HepG2 (cell line): ENCODE measurements around the gene RNLS. TPM values are rescaled to one million over a fixed set of nuclear protein-coding genes. Genes with fewer than 3 reads are reported as not detected.

Experiments used
- ATAC-seq: fragments of 200-7000 bp; cut with Tn5 transposase; 3 replicates; pipeline ENCODE4 v1.9.1; 2020; ENCODE audit warnings: mild to moderate bottlenecking, moderate library complexity
- BruUV-seq: library from RNA; stranded (reverse); fragments of 400-500 nt; replicated peaks from 2 replicates; lab custom pipeline; 2021; lab: Mats Ljungman, UMichigan
- CTCF ChIA-PET: fragments of 300-600 bp; formaldehyde crosslinking; extraction: SDS; loops from one replicate; lab custom pipeline; 2021; ENCODE audit warnings: low total read pairs, inconsistent platforms, low intra/inter-chr PET ratio; lab: Yijun Ruan, JAX
- POLR2A ChIA-PET: fragments of 350-600 bp; sonication (Branson Sonifier 250); formaldehyde crosslinking; loops from one replicate; lab custom pipeline; 2020; ENCODE audit warnings: antibody characterized with exemption, inconsistent platforms; lab: Yijun Ruan, JAX
- DNase-seq: peaks from one replicate; pipeline ENCODE4 v3.0.0-alpha.2; 2015; ENCODE audit warnings: low spot score
- FAIRE-seq: peaks from 3 replicates; lab custom pipeline; 2011; peaks lifted over from hg19 to GRCh38; lab: Jason Lieb, UNC
- H2AFZ ChIP-seq: one replicate; pipeline ENCODE4 v1.6.1; 2011; ENCODE audit warnings: low read length, inconsistent platforms
- H3K27ac ChIP-seq: fragments of 300-600 bp; 3 replicates; pipeline ENCODE4 v1.8.0; 2011; ENCODE audit warnings: mixed run types, mild to moderate bottlenecking, mixed read lengths, low read length, inconsistent platforms; ENCODE audit not compliant: insufficient read depth; ENCODE audit errors: extremely low read length
- H3K27me3 ChIP-seq, 2 experiments: fragments of 200-600 bp in 1 of 2; 2 replicates in 1 of 2; 3 replicates in 1 of 2; pipeline versions ENCODE4 v1.6.0 to v1.8.0; 2011; ENCODE audit warnings: low read length in 2 of 2, mild to moderate bottlenecking in 2 of 2, moderate library complexity in 2 of 2, inconsistent platforms in 1 of 2; ENCODE audit not compliant: insufficient read depth in 2 of 2, control insufficient read depth in 1 of 2
- H3K36me3 ChIP-seq, 2 experiments: fragments of 200-600 bp in 1 of 2; replicated peaks in 1 of 2; 2 replicates in 1 of 2; 3 replicates in 1 of 2; pipeline versions ENCODE4 v1.5.1 to v1.8.0; 2011; ENCODE audit warnings: low read length in 2 of 2, inconsistent platforms in 1 of 2; ENCODE audit not compliant: insufficient read depth in 2 of 2, control insufficient read depth in 1 of 2
- H3K4me1 ChIP-seq: 2 replicates; pipeline ENCODE4 v1.5.1; 2012; ENCODE audit warnings: low read length, inconsistent platforms; ENCODE audit not compliant: insufficient read depth
- H3K4me2 ChIP-seq: 2 replicates; pipeline ENCODE4 v1.6.0; 2011; ENCODE audit warnings: low read depth, low read length, inconsistent platforms
- H3K4me3 ChIP-seq, 3 experiments: fragments of 200-600 bp in 1 of 3; sonication (generic), shearing (Covaris generic) in 1 of 3; replicated peaks in 1 of 3; 2 replicates each; pipeline ENCODE4 v1.5.1; 2011 to 2016; ENCODE audit warnings: low read length in 3 of 3, inconsistent platforms in 2 of 3, low read depth in 2 of 3, mild to moderate bottlenecking in 2 of 3, control low read depth in 1 of 3, mixed read lengths in 1 of 3; ENCODE audit not compliant: insufficient read depth in 1 of 3
- H3K79me2 ChIP-seq: one replicate; pipeline ENCODE4 v1.6.1; 2011; ENCODE audit warnings: low read length, inconsistent platforms; ENCODE audit not compliant: insufficient read depth
- H3K9ac ChIP-seq: 2 replicates; pipeline ENCODE4 v1.6.0; 2011; ENCODE audit warnings: mild to moderate bottlenecking, low read depth, low read length, inconsistent platforms; ENCODE audit not compliant: insufficient read depth
- H3K9me3 ChIP-seq: 2 replicates; pipeline ENCODE4 v1.5.1; 2012; ENCODE audit warnings: mild to moderate bottlenecking, low read length
- H4K20me1 ChIP-seq: 2 replicates; pipeline ENCODE4 v1.6.0; 2011; ENCODE audit warnings: inconsistent platforms, mild to moderate bottlenecking, low read length, moderate library complexity; ENCODE audit not compliant: insufficient read depth
- ARID4A ChIP-seq: sonication (generic); formaldehyde crosslinking; IDR thresholded peaks from 2 replicates; pipeline ENCODE4 v1.5.0; 2020; ENCODE audit warnings: mild to moderate bottlenecking, missing genetic modification reagents, borderline replicate concordance
- CBX2 ChIP-seq, 2 experiments: fragments of 200-600 bp in 1 of 2; sonication (generic); formaldehyde crosslinking in 1 of 2; IDR thresholded peaks; 2 replicates each; pipeline versions ENCODE4 v1.7.0 to v1.8.1; 2018 to 2022; ENCODE audit warnings: low read depth in 2 of 2, low read length in 1 of 2, mild to moderate bottlenecking in 1 of 2, missing genetic modification reagents in 1 of 2
- CENPT ChIP-seq: sonication (generic); formaldehyde crosslinking; IDR thresholded peaks from 2 replicates; pipeline ENCODE4 v1.8.0; 2022; ENCODE audit warnings: low read depth, mild to moderate bottlenecking, moderate library complexity, missing genetic modification reagents
- PHF21A ChIP-seq: sonication (generic); formaldehyde crosslinking; IDR thresholded peaks from 2 replicates; pipeline ENCODE4 v1.5.0; 2020; ENCODE audit warnings: mild to moderate bottlenecking, missing genetic modification reagents
- PRMT3 ChIP-seq: sonication (generic); formaldehyde crosslinking; IDR thresholded peaks from 2 replicates; pipeline ENCODE4 v1.8.1; 2022; ENCODE audit warnings: low read depth, mild to moderate bottlenecking, moderate library complexity, missing genetic modification reagents, borderline replicate concordance
- ZBTB39 ChIP-seq: sonication (generic); formaldehyde crosslinking; IDR thresholded peaks from 2 replicates; pipeline ENCODE4 v1.5.0; 2020; ENCODE audit warnings: missing genetic modification reagents
- ZBTB46 ChIP-seq: sonication (generic); formaldehyde crosslinking; IDR thresholded peaks from 2 replicates; pipeline ENCODE4 v1.4.0; 2020; ENCODE audit warnings: mild to moderate bottlenecking, missing genetic modification reagents, borderline replicate concordance
- ZNF460 ChIP-seq: sonication (generic); formaldehyde crosslinking; IDR thresholded peaks from 2 replicates; pipeline ENCODE4 v1.5.1; 2020; ENCODE audit warnings: missing genetic modification reagents, mild to moderate bottlenecking, borderline replicate concordance
- ZNF747 ChIP-seq: sonication (generic); formaldehyde crosslinking; IDR thresholded peaks from 2 replicates; pipeline ENCODE4 v1.8.1; 2023; ENCODE audit warnings: missing genetic modification reagents, mild to moderate bottlenecking, borderline replicate concordance
- ZSCAN22 ChIP-seq: sonication (generic); formaldehyde crosslinking; IDR thresholded peaks from 2 replicates; pipeline ENCODE4 v1.4.0; 2020; ENCODE audit warnings: mild to moderate bottlenecking, missing genetic modification reagents
- ZSCAN31 ChIP-seq: sonication (generic); formaldehyde crosslinking; IDR thresholded peaks from 2 replicates; pipeline ENCODE4 v1.5.0; 2020; ENCODE audit warnings: low read depth, mild to moderate bottlenecking, missing genetic modification reagents
- WGBS: methylation state at CpG from one replicate; pipeline ENCODE4 v1.1.6; 2017; ENCODE audit warnings: low lambda C conversion rate; 5-methylcytosine and 5-hydroxymethylcytosine counted together
- in situ Hi-C: cut with HindIII; loops from 2 replicates; pipeline ENCODE4 v1.10.0; 2017; ENCODE audit warnings: low pct_unique_long_range_greater_than_20kb; ENCODE audit not compliant: extremely low pct_ligation_motif_present
- intact Hi-C: fragments of 100-400 bp; cut with micrococcal nuclease; formaldehyde crosslinking; loops from one replicate; pipeline ENCODE4 v1.10.0; 2022; ENCODE audit not compliant: unreplicated experiment
- polyA plus RNA-seq, 8 experiments: library from polyadenylated mRNA; depleted of rRNA in 3 of 8; stranded (reverse) in 7 of 8; unstranded in 1 of 8; fragments of >200 nt; fragmentation: Illumina TruSeq in 4 of 8; extraction: Trizol in 4 of 8; gene quantifications; 2 replicates each; pipeline versions ENCODE4 v1.2.1 to v1.2.3, GENCODE V29; 2011 to 2016; ENCODE audit warnings: low read depth in 4 of 8, missing spikeins in 1 of 8, mixed read lengths in 1 of 8; ENCODE audit not compliant: insufficient read depth in 1 of 8
- total RNA-seq, 5 experiments: library from RNA; depleted of rRNA; stranded (reverse); fragments of >200 nt; fragmentation: Illumina TruSeq; extraction: Trizol; gene quantifications; 2 replicates each; pipeline ENCODE4 v1.2.3, GENCODE V29; 2016; ENCODE audit warnings: low read depth in 1 of 5
- TF ChIP-seq, protein P1 (sequence below): sonication (generic); formaldehyde crosslinking; IDR thresholded peaks from 2 replicates; pipeline ENCODE4 v1.4.0; 2020; ENCODE audit warnings: missing genetic modification reagents

RNLS gene
- total and polyA plus RNA-seq, 2 of the 13 experiments (the other 11 are each of a cell fraction or from before 2014, with no cell fraction given) = not detected

DNA sequence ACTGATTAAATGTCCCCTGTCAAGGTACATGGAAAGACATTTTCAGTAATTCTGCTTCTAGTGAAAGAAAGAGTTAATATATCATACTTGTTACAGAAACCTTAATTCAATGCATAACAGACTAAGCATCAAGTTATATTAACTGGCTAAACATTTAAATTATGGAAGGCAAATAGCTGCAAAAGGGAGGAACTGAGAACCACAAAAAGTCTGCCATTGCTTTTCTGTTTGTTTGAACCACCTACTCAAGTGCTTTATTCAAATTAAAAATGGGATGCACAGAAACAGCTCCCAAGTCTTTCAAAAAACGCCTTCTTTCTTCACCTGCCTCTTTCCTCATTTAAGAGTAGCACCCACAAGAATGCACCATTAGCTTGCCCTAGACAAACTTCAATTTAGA lies 271.9 kb downstream of the RNLS start:
- H3K79me2 ChIP-seq = no peaks in the 10 kb centered on the region
- no peak for DNase-seq
- FAIRE-seq = no peak
- H3K27ac ChIP-seq = no peak overlapping the region
- no peaks in the 10 kb centered on the region for H3K4me1 ChIP-seq
- no peaks in the 10 kb centered on the region for H3K9me3 ChIP-seq
- H3K4me3 ChIP-seq = no peak overlapping the region
- 6% methylated on average over 1 of the region's 1 CpG for WGBS
- H4K20me1 ChIP-seq = no peaks in the 10 kb centered on the region
- no peaks in the 10 kb centered on the region for H3K36me3 ChIP-seq
- ChIA-PET CTCF (no interaction called here), POLR2A (no interaction called here)
- H3K4me2 ChIP-seq = no peak overlapping the region
- no TSS peak for BruUV-seq
- H2AFZ ChIP-seq = no peak overlapping the region
- intact Hi-C loops (no loop called here), in situ Hi-C loops (no loop called here)
- ATAC-seq = no peak
- H3K9ac ChIP-seq = no peak overlapping the region
- no peaks in the 10 kb centered on the region for H3K27me3 ChIP-seq
- no peak for TF ChIP-seq ZSCAN31
- TF ChIP-seq ZNF747 (CRISPR knock-in tag) = no peak
- TF ChIP-seq ZNF460 = no peak
- no peak for TF ChIP-seq ZSCAN22
- TF ChIP-seq ARID4A (CRISPR knock-in tag) = no peak
- no peak for TF ChIP-seq PRMT3 (CRISPR knock-in tag)
- no peak for TF ChIP-seq CBX2 (IDR thresholded peaks at IDR 0.05; ENCODE audit: low read depth, low read length)
- TF ChIP-seq CBX2 (CRISPR knock-in tag; IDR thresholded peaks at IDR 0.05; ENCODE audit: low read depth) = no peak
- no peak for TF ChIP-seq ZBTB46 (CRISPR knock-in tag)
- TF ChIP-seq, protein P1, sequence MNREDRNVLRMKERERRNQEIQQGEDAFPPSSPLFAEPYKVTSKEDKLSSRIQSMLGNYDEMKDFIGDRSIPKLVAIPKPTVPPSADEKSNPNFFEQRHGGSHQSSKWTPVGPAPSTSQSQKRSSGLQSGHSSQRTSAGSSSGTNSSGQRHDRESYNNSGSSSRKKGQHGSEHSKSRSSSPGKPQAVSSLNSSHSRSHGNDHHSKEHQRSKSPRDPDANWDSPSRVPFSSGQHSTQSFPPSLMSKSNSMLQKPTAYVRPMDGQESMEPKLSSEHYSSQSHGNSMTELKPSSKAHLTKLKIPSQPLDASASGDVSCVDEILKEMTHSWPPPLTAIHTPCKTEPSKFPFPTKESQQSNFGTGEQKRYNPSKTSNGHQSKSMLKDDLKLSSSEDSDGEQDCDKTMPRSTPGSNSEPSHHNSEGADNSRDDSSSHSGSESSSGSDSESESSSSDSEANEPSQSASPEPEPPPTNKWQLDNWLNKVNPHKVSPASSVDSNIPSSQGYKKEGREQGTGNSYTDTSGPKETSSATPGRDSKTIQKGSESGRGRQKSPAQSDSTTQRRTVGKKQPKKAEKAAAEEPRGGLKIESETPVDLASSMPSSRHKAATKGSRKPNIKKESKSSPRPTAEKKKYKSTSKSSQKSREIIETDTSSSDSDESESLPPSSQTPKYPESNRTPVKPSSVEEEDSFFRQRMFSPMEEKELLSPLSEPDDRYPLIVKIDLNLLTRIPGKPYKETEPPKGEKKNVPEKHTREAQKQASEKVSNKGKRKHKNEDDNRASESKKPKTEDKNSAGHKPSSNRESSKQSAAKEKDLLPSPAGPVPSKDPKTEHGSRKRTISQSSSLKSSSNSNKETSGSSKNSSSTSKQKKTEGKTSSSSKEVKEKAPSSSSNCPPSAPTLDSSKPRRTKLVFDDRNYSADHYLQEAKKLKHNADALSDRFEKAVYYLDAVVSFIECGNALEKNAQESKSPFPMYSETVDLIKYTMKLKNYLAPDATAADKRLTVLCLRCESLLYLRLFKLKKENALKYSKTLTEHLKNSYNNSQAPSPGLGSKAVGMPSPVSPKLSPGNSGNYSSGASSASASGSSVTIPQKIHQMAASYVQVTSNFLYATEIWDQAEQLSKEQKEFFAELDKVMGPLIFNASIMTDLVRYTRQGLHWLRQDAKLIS (CRISPR knock-in tag) = no peak
- no peak for TF ChIP-seq PHF21A (CRISPR knock-in tag)
- no peak for TF ChIP-seq ZBTB39 (CRISPR knock-in tag)
- TF ChIP-seq CENPT (CRISPR knock-in tag) = no peak
